ENCODE results near the gene SLC16A3. TPM values are rescaled to one million over a fixed set of nuclear protein-coding genes. Genes with fewer than 3 reads are reported as not detected.

SLC16A3 gene
- total RNA-seq, 2 experiments from 2014 or later: 97.4 to 99.7 TPM

DNA sequence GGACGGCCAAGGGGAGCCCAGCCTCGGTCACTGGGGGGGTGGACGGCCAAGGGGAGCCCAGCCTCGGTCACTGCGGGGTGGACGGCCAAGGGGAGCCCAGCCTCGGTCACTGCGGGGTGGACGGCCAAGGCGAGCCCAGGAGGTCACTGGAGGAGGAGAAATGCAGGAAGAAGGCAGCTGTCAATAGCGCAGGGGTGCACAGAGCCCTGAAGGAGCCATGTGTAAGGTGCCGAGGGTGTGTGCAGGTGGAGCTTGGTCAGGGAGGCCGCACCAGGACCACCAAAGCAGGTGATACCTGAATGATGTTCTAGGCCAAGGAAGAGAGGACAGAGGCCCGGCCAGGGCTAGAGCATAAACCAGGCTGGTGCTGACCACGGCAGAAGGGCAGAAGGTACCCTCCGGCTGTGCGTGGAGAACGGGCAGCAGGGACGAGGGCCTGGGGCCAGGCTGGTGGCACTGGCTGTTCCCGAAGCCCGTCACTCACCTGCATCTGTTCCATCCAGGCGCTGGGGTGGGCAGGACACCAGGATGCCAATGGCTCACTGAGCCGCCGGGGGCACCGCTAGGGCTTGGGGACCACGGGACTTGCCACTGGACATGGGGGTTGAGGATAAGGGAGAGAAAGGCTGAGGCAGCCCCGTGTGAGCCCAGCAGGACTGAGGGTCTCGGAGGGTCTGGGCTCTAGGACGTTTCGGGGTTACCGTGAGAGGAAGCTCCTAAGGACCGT is 10.3 kb upstream of the SLC16A3 start:
- ChIA-PET POLR2A (no interaction called here), CTCF (interaction anchor here (1.2 kb wide), 1 partner anchor 11 kb away, joined by 3 read pairs; the partner anchor contains the start of gene SLC16A3)
- H3K36me3 Mint-ChIP-seq: no peaks in the 10 kb centered on the region
- peak overlapping the region; percentile 24 for H3K27ac Mint-ChIP-seq
- intact Hi-C loops (cut with micrococcal nuclease): no loop called here
- peaks cover 28% of the 10 kb centered on the region for H3K4me1 Mint-ChIP-seq (ENCODE audit: low read depth)
- no peaks in the 10 kb centered on the region for H3K27me3 Mint-ChIP-seq
- no peak for DNase-seq
- no peak overlapping the region for H3K4me3 Mint-ChIP-seq
- H3K9me3 Mint-ChIP-seq: no peaks in the 10 kb centered on the region

DNA sequence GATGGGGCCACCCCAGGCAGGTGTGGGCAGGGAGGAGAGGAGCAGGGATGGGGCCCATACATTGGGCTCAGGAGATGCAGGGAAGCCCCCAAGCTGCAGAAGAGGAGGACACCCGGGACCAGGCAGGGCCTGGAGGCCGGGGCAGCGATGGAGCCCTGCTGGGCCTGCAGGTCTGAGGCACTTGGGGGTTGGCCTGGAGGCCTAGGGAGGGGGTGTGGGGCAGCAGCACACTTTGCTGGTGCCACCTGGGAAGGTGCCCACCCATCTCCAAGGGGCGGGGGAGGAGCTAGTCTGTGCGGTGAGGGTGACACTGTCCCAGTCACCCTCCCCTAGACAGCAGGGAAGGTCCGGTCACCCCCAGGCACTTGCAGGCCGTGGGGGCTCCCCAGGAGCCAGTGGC is 9.8 kb upstream of the SLC16A3 start:
- DNase-seq: no peak
- POLR2A ChIA-PET: no interaction called here
- Mint-ChIP-seq H3K4me3 (no peak overlapping the region), H3K9me3 (no peaks in the 10 kb centered on the region), H3K36me3 (no peaks in the 10 kb centered on the region), H3K27ac (peak overlapping the region; percentile 24), H3K27me3 (no peaks in the 10 kb centered on the region), H3K4me1 (ENCODE audit: low read depth) (peaks cover 22% of the 10 kb centered on the region)
- CTCF ChIA-PET: interaction anchor here (1.2 to 2.2 kb wide), 2 partner anchors 10 to 16 kb away, joined by 3 to 10 read pairs; partner anchors contain the start of gene SLC16A3
- intact Hi-C loops (cut with micrococcal nuclease): no loop called here

DNA sequence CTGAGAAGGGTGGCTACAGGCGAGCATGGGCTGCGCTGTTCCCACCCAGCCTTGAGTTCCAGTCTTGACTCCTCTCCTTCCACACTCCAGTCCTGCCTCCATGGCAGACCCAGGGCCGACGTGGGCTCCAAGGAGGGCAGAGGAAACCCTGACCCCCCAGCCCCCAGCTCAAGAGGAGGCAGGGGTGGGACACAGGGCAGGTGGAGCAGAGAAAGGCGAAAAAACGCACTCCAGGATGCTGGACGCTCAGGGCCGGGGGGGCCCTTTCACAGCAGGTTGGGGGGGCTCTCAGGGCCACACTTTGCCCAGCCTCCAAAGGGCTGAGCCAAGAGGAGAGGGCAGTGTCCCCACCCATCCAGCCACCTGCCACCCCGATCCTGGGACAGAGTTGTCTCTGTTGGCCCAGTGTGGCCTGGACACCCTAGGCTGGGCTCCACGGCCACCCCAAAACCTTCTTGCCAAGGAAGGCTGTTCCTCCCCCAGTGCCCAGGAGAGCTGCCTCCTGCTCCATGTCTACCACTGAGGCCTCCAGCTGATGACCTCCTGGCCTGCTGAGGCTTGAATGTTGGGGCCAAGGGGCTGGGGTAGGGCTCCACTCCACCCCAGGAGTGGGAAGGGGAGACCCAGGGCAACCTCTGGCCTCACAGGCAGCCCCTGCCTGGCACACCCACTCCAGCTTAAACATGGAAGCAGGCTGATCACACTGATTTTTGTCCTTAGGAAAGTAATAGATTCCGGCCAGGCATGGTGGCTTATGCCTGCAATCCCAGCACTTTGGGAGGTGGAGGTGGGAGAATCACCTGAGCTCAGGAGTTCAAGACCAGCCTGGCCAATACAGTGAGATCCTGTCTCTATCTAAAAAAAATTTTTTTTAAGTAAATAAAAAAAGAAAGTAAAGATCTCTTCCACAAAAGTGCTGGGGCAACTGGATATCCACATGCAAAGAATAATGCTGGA is 8.8 kb upstream of the SLC16A3 start:
- Mint-ChIP-seq H3K9me3 (peaks cover 4% of the 10 kb centered on the region), H3K4me1 (ENCODE audit: low read depth) (peaks cover 16% of the 10 kb centered on the region), H3K27me3 (no peaks in the 10 kb centered on the region), H3K27ac (no peak overlapping the region), H3K36me3 (no peaks in the 10 kb centered on the region), H3K4me3 (no peak overlapping the region)
- intact Hi-C loops (cut with micrococcal nuclease): no loop called here
- DNase-seq: no peak
- POLR2A ChIA-PET: no interaction called here
- CTCF ChIA-PET: interaction anchor here (0.7 to 2.2 kb wide), 3 partner anchors 9 to 180 kb away, joined by 3 to 10 read pairs (median 3); partner anchors contain the start of gene SLC16A3

DNA sequence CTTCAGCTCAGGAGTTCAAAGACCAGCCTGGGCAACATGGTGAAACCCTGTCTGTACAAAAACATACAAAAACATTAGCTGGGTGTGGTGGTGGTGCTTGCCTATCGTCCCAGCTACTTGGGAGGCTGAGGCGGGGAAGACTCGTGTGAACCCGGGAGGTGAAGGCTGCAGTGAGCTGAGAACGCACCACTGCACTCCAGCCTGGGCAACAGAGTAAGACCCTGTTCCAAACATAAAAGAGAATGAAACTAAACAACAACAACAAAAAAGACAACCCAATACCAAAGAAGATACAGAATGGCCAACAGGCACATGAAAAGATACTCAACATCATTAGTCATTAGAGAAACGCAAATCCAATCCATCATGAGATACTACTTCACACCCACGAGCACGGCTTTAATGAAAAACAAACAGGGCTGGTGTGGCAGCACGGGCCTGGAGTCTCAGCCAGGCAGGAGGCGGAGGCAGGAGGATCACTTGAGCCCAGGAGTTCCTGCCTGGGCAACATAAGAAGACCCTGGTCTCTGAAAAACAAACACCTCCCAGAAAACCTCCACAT is 7.4 kb upstream of the SLC16A3 start:
- intact Hi-C loops (cut with micrococcal nuclease): no loop called here
- ChIA-PET POLR2A (no interaction called here), CTCF (interaction anchor here (2.2 kb wide), 1 partner anchor 14 kb away, joined by 10 read pairs; no protein-coding TSS in a partner anchor)
- no peaks in the 10 kb centered on the region for H3K27me3 Mint-ChIP-seq
- no peak for DNase-seq
- peaks cover 4% of the 10 kb centered on the region for H3K9me3 Mint-ChIP-seq
- H3K4me3 Mint-ChIP-seq: no peak overlapping the region
- H3K4me1 Mint-ChIP-seq (ENCODE audit: low read depth): peaks cover 8% of the 10 kb centered on the region
- H3K36me3 Mint-ChIP-seq: no peaks in the 10 kb centered on the region
- no peak overlapping the region for H3K27ac Mint-ChIP-seq

- H3K4me1 Mint-ChIP-seq (ENCODE audit: low read depth): peaks cover 2% of the 10 kb centered on the region
- intact Hi-C loops (cut with micrococcal nuclease): no loop called here
These were observed 6.0 kb upstream of the SLC16A3 start for GRCh38 chr17:82222816-82223215.

GRCh38 chr17:82223517-82223916 is 5.3 kb upstream of the SLC16A3 start:
- DNase-seq: no peak
- Mint-ChIP-seq H3K4me1 (ENCODE audit: low read depth) (peaks cover 2% of the 10 kb centered on the region), H3K27me3 (no peaks in the 10 kb centered on the region), H3K9me3 (peaks cover 4% of the 10 kb centered on the region), H3K4me3 (no peak overlapping the region), H3K27ac (no peak overlapping the region), H3K36me3 (no peaks in the 10 kb centered on the region)
- POLR2A ChIA-PET: no interaction called here
- intact Hi-C loops (cut with micrococcal nuclease): no loop called here
- CTCF ChIA-PET: interaction anchor here (1.0 kb wide), 1 partner anchor 17 kb away, joined by 3 read pairs; no protein-coding TSS in a partner anchor

More at GRCh38 chr17:82222816-82223215, 6.0 kb upstream of the SLC16A3 start:
- POLR2A ChIA-PET: no interaction called here
- H3K27me3 Mint-ChIP-seq: no peaks in the 10 kb centered on the region
- no peak for DNase-seq
- CTCF ChIA-PET: interaction anchor here (1.0 kb wide), 1 partner anchor 17 kb away, joined by 3 read pairs; no protein-coding TSS in a partner anchor
- no peak overlapping the region for H3K27ac Mint-ChIP-seq
- H3K36me3 Mint-ChIP-seq: no peaks in the 10 kb centered on the region
- no peak overlapping the region for H3K4me3 Mint-ChIP-seq
- H3K9me3 Mint-ChIP-seq: peaks cover 4% of the 10 kb centered on the region

DNA sequence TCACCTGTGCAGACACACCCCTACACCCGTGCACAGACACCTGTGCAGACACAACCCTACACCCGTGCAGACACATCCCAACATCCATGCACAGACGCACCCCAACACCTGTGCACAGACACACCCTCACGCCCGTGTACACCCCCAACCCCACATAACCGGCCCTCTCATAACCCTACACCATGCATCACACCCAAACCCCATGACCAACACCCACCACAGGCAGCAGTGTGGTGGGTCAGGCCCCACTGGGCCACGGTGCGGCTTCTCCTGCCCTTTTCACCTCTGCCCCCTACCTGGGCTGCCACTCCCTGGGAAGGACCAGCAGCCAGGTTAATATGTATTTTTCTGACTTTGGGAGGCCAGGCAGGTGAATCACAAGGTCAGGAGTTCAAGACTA is 4.2 kb upstream of the SLC16A3 start:
- Mint-ChIP-seq H3K36me3 (no peaks in the 10 kb centered on the region), H3K4me3 (no peak overlapping the region), H3K9me3 (peaks cover 4% of the 10 kb centered on the region), H3K4me1 (ENCODE audit: low read depth) (peaks cover 3% of the 10 kb centered on the region), H3K27ac (no peak overlapping the region), H3K27me3 (no peaks in the 10 kb centered on the region)
- ChIA-PET POLR2A (no interaction called here), CTCF (interaction anchor here (1.0 kb wide), 1 partner anchor 19 kb away, joined by 7 read pairs; no protein-coding TSS in a partner anchor)
- no peak for DNase-seq
- intact Hi-C loops (cut with micrococcal nuclease): no loop called here

DNA sequence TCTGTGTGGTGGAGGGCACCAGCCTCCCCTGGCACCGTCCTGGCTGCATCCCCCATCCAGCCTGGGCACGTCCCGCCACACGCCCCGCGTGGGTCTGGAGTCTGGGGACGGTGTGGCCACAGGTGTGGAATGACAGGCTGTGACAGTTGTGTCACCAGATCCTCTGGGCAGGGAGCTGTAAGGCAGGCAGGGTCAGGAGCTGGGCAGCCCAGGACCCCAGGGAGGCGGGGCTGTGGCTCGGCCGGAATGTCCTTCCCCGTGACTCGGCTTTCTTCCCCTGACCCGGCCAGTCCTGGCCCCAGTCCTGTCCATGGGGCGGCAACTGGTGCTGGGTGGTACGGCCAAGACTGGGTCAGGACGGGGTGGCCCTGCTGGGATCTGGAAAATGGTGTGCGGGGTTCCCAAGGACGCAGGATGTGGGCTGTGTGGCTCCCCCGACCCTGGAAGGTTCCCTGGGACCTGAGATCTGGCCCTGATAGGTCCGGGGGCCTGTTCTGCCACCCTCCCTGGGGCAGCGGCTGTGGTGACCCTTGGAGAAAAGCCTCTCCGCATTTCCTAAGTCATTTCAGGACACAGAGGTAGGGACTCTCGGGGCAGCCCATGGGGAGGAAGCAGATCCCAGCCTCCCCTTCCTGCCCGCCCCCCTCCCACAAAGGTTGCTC is 3.3 kb upstream of the SLC16A3 start:
- Mint-ChIP-seq H3K27ac (no peak overlapping the region), H3K27me3 (no peaks in the 10 kb centered on the region), H3K36me3 (peaks cover 3% of the 10 kb centered on the region), H3K4me1 (ENCODE audit: low read depth) (peaks cover 9% of the 10 kb centered on the region), H3K9me3 (peaks cover 4% of the 10 kb centered on the region), H3K4me3 (no peak overlapping the region)
- intact Hi-C loops (cut with micrococcal nuclease): no loop called here
- no peak for DNase-seq
- CTCF ChIA-PET: interaction anchor here (1.0 kb wide), 1 partner anchor 19 kb away, joined by 7 read pairs; no protein-coding TSS in a partner anchor
- POLR2A ChIA-PET: no interaction called here

DNA sequence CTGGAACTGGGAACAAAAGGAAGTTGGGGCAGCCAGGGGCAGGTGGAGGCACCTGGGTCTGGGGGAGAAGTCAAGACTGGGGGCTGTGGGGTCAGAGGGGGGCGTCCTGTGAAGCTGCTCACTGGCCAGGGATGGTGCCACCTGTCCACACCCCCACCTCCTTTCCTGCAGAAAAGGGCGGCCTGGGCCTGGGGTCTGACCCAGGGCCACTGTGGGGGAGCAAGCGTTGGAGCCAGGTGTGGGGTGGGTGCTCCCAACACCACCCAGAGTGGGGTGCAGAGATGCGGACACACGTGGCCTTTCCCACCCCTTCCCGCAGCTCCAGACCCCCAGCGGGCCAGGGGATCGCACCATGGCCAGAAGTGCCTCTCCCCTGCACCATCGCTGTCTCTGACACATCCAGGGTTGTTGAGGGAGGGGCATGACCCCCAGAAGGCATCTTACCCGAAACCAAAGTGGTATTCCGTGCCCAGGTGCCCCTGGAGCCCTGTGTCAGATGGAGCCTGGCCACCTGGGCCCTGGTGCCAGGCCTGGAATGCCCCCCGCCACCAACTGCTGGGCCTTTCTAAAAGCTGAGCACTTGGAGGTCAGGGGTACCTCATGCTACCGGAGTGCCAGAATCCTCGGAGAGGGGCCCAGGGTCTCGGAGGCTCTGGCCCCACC is 2.6 kb upstream of the SLC16A3 start:
- H3K9me3 Mint-ChIP-seq: peaks cover 4% of the 10 kb centered on the region

DNA sequence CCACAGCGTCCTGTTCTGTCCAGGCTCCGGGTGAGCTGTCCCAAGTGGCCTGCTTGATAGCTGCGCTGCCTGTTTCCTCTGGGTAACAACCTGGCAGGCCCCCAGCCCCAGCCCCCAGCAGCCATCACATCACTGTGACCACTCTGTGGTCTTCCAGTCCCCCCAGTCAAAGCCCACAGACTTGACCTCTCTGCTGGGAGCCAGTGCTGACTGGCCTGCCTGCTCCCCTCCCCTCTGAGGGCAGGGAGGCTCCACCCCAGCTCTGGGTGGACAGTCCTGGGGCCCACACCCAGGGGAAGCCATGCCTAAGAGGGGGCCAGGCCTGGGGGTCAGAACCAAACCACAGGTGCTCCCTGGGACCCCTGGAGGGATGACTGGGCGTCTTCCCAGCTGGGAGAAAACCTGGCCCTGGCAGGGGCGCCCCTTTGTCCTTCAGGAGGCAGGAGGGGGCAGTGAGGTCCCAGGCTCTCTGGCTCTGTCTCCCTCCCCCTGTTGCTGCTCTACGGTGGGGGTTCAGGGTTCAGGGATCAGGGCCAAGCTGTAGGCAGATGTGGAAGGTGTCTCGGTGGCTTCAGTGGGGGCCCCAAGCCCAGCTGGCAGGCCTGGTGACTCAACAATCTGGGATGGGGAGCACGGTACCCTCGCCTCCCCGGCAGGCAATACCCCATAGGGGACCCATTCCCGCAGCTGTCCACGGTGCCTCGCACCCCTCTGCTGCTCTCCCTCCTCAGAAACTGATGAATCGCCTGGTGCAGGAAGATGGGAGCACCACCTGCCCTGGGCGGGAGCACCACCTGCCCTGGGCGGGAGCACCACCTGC is 1.8 kb upstream of the SLC16A3 start:
- ChIA-PET POLR2A (no interaction called here), CTCF (no interaction called here)
- H3K4me3 Mint-ChIP-seq: peak overlapping the region; percentile 36
- intact Hi-C loops (cut with micrococcal nuclease): no loop called here
- peaks cover 4% of the 10 kb centered on the region for H3K9me3 Mint-ChIP-seq
- H3K27me3 Mint-ChIP-seq: no peaks in the 10 kb centered on the region
- H3K36me3 Mint-ChIP-seq: peaks cover 3% of the 10 kb centered on the region
- DNase-seq: no peak
- peaks cover 9% of the 10 kb centered on the region for H3K4me1 Mint-ChIP-seq (ENCODE audit: low read depth)
- no peak overlapping the region for H3K27ac Mint-ChIP-seq

More for the DNA sequence above, 2.6 kb upstream of the SLC16A3 start:
- Mint-ChIP-seq H3K4me1 (ENCODE audit: low read depth) (peaks cover 9% of the 10 kb centered on the region), H3K36me3 (peaks cover 3% of the 10 kb centered on the region), H3K4me3 (no peak overlapping the region), H3K27me3 (no peaks in the 10 kb centered on the region), H3K27ac (no peak overlapping the region)
- CTCF ChIA-PET: no interaction called here
- intact Hi-C loops (cut with micrococcal nuclease): no loop called here
- POLR2A ChIA-PET: no interaction called here
- no peak for DNase-seq
